ENCODE measurements around the gene PPP1R12B.
"Not testable (repeated sequence)": the region's sequence is repeated elsewhere in the genome, so short reads cannot be mapped to it uniquely, and the experiment has no call there.

DNA sequence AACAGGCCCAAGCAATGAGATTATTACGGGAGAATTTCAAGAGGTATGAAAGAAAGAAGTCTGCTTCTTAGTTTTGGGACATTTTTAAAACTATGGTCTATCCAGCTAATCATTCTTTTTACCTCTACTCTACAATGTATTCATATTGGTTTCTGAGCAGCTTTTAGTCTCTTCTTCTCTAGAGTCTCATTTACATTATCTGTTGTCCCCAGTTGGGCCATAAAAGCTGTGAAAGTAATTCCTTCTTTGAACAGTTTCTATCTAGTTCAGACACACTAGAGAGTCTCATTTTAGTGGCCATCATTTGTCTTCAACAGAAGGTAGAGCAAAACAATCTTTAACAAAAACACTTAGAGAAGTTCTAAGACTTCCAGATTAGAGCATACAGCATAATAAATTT, 204.6 kb downstream of the PPP1R12B start:
- TF ChIP-seq POLR2A, POLR2AphosphoS5, EP300 (IDR thresholded peaks at IDR 0.05): not testable (repeated sequence)
- TF ChIP-seq, protein P1, sequence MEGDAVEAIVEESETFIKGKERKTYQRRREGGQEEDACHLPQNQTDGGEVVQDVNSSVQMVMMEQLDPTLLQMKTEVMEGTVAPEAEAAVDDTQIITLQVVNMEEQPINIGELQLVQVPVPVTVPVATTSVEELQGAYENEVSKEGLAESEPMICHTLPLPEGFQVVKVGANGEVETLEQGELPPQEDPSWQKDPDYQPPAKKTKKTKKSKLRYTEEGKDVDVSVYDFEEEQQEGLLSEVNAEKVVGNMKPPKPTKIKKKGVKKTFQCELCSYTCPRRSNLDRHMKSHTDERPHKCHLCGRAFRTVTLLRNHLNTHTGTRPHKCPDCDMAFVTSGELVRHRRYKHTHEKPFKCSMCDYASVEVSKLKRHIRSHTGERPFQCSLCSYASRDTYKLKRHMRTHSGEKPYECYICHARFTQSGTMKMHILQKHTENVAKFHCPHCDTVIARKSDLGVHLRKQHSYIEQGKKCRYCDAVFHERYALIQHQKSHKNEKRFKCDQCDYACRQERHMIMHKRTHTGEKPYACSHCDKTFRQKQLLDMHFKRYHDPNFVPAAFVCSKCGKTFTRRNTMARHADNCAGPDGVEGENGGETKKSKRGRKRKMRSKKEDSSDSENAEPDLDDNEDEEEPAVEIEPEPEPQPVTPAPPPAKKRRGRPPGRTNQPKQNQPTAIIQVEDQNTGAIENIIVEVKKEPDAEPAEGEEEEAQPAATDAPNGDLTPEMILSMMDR (IDR thresholded peaks at IDR 0.05) = not testable (repeated sequence)

Data from gastroesophageal sphincter (tissue), 3 donors.